Breast epithelium (tissue), 4 donors: ENCODE results near the gene SERPINA5. TPM values are rescaled to one million over a fixed set of nuclear protein-coding genes. Genes with fewer than 3 reads are reported as not detected.
A peak's percentile ranks its signal among the peaks of the same experiment; 100 is the strongest.

Experiments used
- DNase-seq, 2 donors: peaks; one replicate each; pipeline ENCODE4 v3.0.0-alpha.2; 2019; ENCODE audit warnings: low spot score in 2 of 2
- H3K27ac ChIP-seq, 2 donors: fragments of 200-600 bp; sonication (generic) in 1 of 2; one replicate each; pipeline ENCODE4 v1.5.1; 2016 to 2019; ENCODE audit warnings: mild to moderate bottlenecking in 1 of 2
- H3K27me3 ChIP-seq, 2 donors: fragments of 200-600 bp; sonication (generic) in 1 of 2; one replicate each; pipeline versions ENCODE4 v1.5.1 to v1.6.0; 2017 to 2019; ENCODE audit warnings: control low read depth in 1 of 2, mild to moderate bottlenecking in 1 of 2
- H3K36me3 ChIP-seq: fragments of 200-600 bp; one replicate; pipeline ENCODE4 v1.5.1; 2019
- H3K4me1 ChIP-seq, 2 donors: fragments of 200-600 bp; sonication (generic); one replicate each; pipeline ENCODE4 v1.5.1; 2016 to 2019; ENCODE audit warnings: control low read depth in 1 of 2
- H3K4me3 ChIP-seq, 3 donors: fragments of 200-600 bp; sonication (generic); 1 replicate in 2 of 3; 2 replicates in 1 of 3; pipeline ENCODE4 v1.5.1; 2016 to 2019; ENCODE audit warnings: mild to moderate bottlenecking in 3 of 3, moderate library complexity in 2 of 3
- H3K9me3 ChIP-seq, 2 donors: fragments of 200-600 bp; sonication (generic) in 1 of 2; one replicate each; pipeline ENCODE4 v1.5.1; 2016 to 2019; ENCODE audit warnings: control low read depth in 1 of 2
- POLR2A ChIP-seq: fragments of 450-650 bp; IDR thresholded peaks from one replicate; pipeline ENCODE4 v1.6.1; 2016; ENCODE audit warnings: antibody characterized with exemption, mild to moderate bottlenecking, moderate library complexity
- POLR2AphosphoS5 ChIP-seq, 3 donors: sonication (generic); formaldehyde crosslinking; IDR thresholded peaks; one replicate each; pipeline ENCODE4 v1.6.1; 2017; ENCODE audit warnings: antibody characterized with exemption in 3 of 3
- intact Hi-C: fragments of 100-400 bp; cut with DNase I; formaldehyde crosslinking; loops from one replicate; pipeline ENCODE4 v1.15.1; 2023; ENCODE audit warnings: low total_unique reads
- total RNA-seq, 3 donors: library from RNA; depleted of rRNA; stranded (reverse); fragments of >200 nt; gene quantifications; one replicate each; pipeline ENCODE4 v1.1.0, GENCODE V29; 2016
- TF ChIP-seq, protein P1 (sequence below), 3 donors: fragments of 450-650 bp; IDR thresholded peaks; one replicate each; pipeline ENCODE4 v1.5.1; 2016 to 2017; ENCODE audit warnings: antibody characterized with exemption in 3 of 3, mild to moderate bottlenecking in 3 of 3, moderate library complexity in 3 of 3

Gene SERPINA5
- total RNA-seq, 3 donors from 2014 or later, result 4.3 to 32.9 (median 20.6) TPM

DNA sequence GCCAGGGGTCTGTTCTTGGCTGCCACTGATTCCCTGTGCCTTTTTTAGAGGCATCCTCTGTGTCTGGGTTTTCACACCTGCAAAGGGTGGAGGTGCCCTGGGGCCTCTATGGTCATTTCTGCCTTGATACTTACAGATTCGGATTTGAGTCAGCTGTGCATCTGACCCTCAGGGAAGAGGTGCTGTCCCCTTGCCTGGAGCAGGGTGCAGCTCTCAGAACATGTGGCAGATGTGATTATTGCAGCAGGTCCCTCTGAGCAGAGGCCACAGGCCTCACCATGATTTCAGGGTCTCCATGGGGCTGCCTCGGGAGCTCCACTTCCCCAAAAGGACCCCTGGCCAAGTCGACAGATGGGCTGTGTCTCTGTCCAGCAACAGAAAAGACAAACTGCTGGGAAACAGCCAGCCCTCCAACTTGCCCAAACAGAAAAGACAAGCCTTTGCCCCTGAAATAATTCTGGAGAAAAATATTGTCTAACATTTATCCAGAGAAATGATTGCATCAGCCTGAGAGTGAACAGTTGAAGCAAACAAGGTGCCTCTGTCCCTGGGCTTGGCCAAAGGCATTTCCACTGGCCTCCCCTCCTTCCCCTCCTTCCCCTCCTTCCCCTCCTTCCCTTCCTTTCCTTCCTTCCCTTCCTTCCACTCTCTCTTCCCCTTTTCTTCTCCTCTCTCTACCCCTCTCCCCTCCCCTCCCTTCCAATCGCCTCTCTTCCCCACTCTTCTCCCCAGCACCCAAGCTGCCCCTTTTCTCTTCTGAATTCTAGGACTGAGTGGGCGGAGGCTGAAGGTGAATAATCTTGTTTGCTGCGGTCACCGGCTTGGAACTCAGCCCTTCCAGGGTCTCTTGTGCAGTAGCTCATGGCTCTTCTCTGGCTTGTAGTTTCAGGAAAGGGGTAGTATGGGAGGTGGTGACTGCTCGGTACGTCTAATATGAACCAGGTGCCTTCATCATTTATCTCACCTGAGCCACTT, 31.6 kb downstream of the SERPINA5 start:
- Histone ChIP-seq H3K4me1 (no peaks in the 10 kb centered on the region), H3K36me3 (no peaks in the 10 kb centered on the region), H3K4me3 (peak overlapping the region; percentile 12 to 64 (median 49)), H3K9me3 (peaks cover 15 to 17% of the 10 kb centered on the region in 2 donors), H3K27ac (peak overlapping the region; percentile 80 to 82), H3K27me3 (no peaks in the 10 kb centered on the region)
- TF ChIP-seq POLR2AphosphoS5 (IDR thresholded peaks at IDR 0.05) (peak in 1 of 3 donors; percentile 8), POLR2A (no peak)
- TF ChIP-seq, protein P1, sequence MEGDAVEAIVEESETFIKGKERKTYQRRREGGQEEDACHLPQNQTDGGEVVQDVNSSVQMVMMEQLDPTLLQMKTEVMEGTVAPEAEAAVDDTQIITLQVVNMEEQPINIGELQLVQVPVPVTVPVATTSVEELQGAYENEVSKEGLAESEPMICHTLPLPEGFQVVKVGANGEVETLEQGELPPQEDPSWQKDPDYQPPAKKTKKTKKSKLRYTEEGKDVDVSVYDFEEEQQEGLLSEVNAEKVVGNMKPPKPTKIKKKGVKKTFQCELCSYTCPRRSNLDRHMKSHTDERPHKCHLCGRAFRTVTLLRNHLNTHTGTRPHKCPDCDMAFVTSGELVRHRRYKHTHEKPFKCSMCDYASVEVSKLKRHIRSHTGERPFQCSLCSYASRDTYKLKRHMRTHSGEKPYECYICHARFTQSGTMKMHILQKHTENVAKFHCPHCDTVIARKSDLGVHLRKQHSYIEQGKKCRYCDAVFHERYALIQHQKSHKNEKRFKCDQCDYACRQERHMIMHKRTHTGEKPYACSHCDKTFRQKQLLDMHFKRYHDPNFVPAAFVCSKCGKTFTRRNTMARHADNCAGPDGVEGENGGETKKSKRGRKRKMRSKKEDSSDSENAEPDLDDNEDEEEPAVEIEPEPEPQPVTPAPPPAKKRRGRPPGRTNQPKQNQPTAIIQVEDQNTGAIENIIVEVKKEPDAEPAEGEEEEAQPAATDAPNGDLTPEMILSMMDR (IDR thresholded peaks at IDR 0.05), result no peak
- DNase-seq, result no peak
- intact Hi-C loops, result no loop called here

DNA sequence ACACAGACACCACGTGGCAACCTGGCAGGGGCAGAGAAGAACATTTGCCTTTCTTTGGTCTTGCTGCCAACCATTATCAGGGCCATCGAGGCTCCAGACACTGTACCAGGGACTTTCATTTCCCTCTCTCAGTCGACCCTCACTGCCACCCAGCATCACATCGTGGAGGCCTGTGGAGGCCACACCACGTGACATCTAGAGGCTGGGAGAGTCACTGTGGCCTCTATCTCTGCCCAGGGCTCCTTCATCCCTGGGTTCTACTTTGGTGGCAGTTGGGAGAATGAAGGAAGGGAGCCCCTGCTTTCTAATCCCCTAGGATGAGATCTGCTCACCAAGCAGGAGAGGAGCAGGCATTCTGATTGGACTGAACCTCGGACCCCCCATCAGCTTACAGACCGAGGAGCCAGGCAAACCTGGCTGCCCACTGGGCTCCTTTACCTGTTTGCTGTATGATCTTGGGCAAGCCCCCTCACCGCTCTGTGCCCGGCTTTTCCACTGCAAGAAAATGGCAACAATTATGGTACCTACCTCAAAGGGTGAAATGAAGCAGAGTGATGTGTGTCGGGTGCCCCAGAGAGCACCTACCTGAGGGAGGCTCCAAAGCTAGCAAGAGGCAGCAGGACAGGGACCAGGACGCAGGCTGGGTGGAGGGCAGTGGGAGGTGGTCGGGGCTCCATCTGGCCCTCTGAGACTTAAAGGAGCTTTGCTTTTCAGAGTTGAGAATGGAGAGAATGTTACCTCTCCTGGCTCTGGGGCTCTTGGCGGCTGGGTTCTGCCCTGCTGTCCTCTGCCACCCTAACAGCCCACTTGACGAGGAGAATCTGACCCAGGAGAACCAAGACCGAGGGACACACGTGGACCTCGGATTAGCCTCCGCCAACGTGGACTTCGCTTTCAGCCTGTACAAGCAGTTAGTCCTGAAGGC, 32.8 kb downstream of the SERPINA5 start:
- intact Hi-C loops, result no loop called here
- Histone ChIP-seq H3K27ac (peak overlapping the region; percentile 80 to 82), H3K4me1 (no peaks in the 10 kb centered on the region), H3K36me3 (no peaks in the 10 kb centered on the region), H3K27me3 (no peaks in the 10 kb centered on the region), H3K4me3 (peak overlapping the region in 2 of 3 donors; percentile 49 to 64), H3K9me3 (peaks cover 24 to 26% of the 10 kb centered on the region in 2 donors)
- no peak for DNase-seq
- TF ChIP-seq, protein P1 (IDR thresholded peaks at IDR 0.05), result no peak
- TF ChIP-seq POLR2AphosphoS5 (IDR thresholded peaks at IDR 0.05) (no peak), POLR2A (no peak)

DNA sequence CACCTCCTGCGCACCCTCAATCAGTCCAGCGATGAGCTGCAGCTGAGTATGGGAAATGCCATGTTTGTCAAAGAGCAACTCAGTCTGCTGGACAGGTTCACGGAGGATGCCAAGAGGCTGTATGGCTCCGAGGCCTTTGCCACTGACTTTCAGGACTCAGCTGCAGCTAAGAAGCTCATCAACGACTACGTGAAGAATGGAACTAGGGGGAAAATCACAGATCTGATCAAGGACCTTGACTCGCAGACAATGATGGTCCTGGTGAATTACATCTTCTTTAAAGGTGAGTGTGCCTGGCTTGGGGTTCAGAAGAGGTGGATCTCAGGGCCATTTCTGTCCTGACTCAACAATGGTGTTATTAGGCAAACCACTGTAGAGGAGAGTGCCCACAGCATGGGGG, 33.6 kb downstream of the SERPINA5 start:
- H3K9me3 ChIP-seq, result peaks cover 24 to 26% of the 10 kb centered on the region in 2 donors
- no peak for DNase-seq
- no peak for TF ChIP-seq POLR2A
- TF ChIP-seq, protein P1 (IDR thresholded peaks at IDR 0.05), result no peak
- no peak for TF ChIP-seq POLR2AphosphoS5 (IDR thresholded peaks at IDR 0.05)
- no peaks in the 10 kb centered on the region for H3K4me1 ChIP-seq
- H3K36me3 ChIP-seq, result no peaks in the 10 kb centered on the region
- intact Hi-C loops, result no loop called here
- H3K27ac ChIP-seq, result peak overlapping the region in 1 of 2 donors; percentile 1
- peak overlapping the region in 2 of 3 donors; percentile 49 to 64 for H3K4me3 ChIP-seq
- H3K27me3 ChIP-seq, result no peaks in the 10 kb centered on the region

DNA sequence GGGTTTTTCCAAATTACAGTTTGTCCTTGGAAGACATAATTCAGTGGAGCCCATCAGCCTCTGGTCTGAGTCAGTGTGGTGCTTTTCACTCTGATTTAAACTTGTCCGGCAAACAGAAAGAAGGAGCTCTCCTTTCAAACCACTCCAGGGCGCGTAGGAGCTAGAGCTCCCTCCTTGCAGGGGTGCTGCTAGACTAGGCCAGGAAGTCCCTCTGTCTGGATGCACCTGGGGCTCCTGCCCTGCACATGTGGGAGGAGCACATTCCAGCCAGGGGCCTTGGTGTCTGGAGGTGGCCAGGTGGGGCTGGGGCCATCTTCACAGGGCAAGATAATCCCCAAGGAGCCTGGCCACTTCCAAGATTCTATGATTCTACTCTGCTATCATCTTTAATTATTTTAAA, 34.0 kb downstream of the SERPINA5 start:
- no peaks in the 10 kb centered on the region for H3K36me3 ChIP-seq
- intact Hi-C loops, result no loop called here
- H3K27me3 ChIP-seq, result no peaks in the 10 kb centered on the region
- TF ChIP-seq POLR2AphosphoS5 (IDR thresholded peaks at IDR 0.05) (no peak), POLR2A (no peak)
- TF ChIP-seq, protein P1 (IDR thresholded peaks at IDR 0.05), result no peak
- no peaks in the 10 kb centered on the region for H3K4me1 ChIP-seq
- H3K27ac ChIP-seq, result no peak overlapping the region
- peaks cover 24 to 26% of the 10 kb centered on the region in 2 donors for H3K9me3 ChIP-seq
- H3K4me3 ChIP-seq, result peak overlapping the region in 2 of 3 donors; percentile 49 to 64
- no peak for DNase-seq
